KMS-11 (cell line): ENCODE data around the gene SMIM20.

Experiments used
- H2AFZ ChIP-seq: fragments of 200-600 bp; sonication (generic); 2 replicates; pipeline ENCODE4 v1.6.1; 2016; ENCODE audit warnings: antibody characterized with exemption, mixed run types, low read depth
- H3K27ac ChIP-seq: fragments of 200-600 bp; sonication (generic); 2 replicates; pipeline ENCODE4 v1.6.1; 2016; ENCODE audit warnings: mild to moderate bottlenecking, mixed run types
- H3K27me3 ChIP-seq: fragments of 200-600 bp; sonication (generic); 2 replicates; pipeline ENCODE4 v1.6.1; 2017; ENCODE audit warnings: mild to moderate bottlenecking, low read depth, mixed run types, moderate library complexity; ENCODE audit not compliant: insufficient read depth
- H3K36me3 ChIP-seq: fragments of 200-600 bp; sonication (generic); 2 replicates; pipeline ENCODE4 v1.6.1; 2017; ENCODE audit warnings: mild to moderate bottlenecking, mixed run types; ENCODE audit not compliant: insufficient read depth
- H3K4me1 ChIP-seq: fragments of 200-600 bp; sonication (generic); 2 replicates; pipeline ENCODE4 v1.6.1; 2016; ENCODE audit warnings: mild to moderate bottlenecking, low read depth, mixed run types; ENCODE audit not compliant: poor library complexity, severe bottlenecking
- H3K4me2 ChIP-seq: fragments of 200-600 bp; sonication (generic); 2 replicates; pipeline ENCODE4 v1.7.0; 2016; ENCODE audit warnings: mild to moderate bottlenecking, mixed run types
- H3K4me3 ChIP-seq: fragments of 200-600 bp; sonication (generic); IDR thresholded peaks from 2 replicates; pipeline ENCODE4 v1.6.1; 2017; ENCODE audit warnings: low read depth, low read length, mixed read lengths; ENCODE audit not compliant: insufficient read depth
- H3K79me2 ChIP-seq: fragments of 200-600 bp; sonication (generic); 2 replicates; pipeline ENCODE4 v1.6.1; 2016; ENCODE audit warnings: low read depth, mixed run types; ENCODE audit not compliant: insufficient read depth
- H3K9ac ChIP-seq: fragments of 200-600 bp; sonication (generic); 2 replicates; pipeline ENCODE4 v1.6.1; 2016; ENCODE audit warnings: mild to moderate bottlenecking, mixed run types
- H4K20me1 ChIP-seq: fragments of 200-600 bp; sonication (generic); 2 replicates; pipeline ENCODE4 v1.6.1; 2016; ENCODE audit warnings: mild to moderate bottlenecking, mixed run types; ENCODE audit not compliant: insufficient read depth
- TF ChIP-seq, protein P1 (sequence below): fragments of 200-600 bp; sonication (generic); conservative IDR thresholded peaks from 2 replicates; pipeline ENCODE4 v1.6.1; 2017; ENCODE audit warnings: low read depth, mild to moderate bottlenecking, antibody characterized with exemption, low read length, moderate library complexity, mixed read lengths

Gene SMIM20

DNA sequence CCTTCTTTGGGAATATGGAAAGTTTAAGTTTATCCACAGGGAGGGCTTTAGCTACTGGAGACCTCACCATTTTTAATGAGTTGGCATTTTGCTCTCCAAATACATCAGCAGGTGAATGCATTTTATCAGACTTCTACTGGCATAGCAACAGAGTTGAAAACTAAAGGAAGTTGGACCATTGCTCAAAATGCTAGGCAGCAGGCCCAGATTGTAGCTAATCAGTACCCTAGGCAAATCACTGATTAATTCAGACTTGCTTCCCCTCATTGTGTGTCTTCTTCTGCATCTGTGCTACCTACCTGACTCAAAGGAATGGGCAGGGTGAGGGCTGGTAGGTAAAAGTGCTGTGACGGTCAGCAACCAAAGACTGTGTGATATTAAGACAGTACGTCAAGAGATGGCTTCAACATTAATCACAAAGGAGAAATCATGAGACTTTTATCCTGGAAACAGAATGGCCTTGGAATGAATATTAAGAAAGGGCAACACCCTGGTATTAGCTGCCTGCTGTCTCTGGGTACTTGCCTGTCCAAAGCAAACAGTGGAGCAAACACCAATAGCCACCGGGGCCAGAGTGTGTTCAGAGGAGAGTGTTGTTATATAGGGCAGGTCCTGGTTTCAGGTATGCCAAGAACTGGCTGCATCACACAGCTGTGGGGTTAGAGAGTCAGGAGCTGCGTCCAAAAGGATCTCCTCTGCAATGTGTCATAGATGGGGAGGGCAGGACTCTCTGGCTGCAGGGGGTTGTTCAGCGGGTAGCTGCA, 17.1 kb upstream of the SMIM20 start:
- Histone ChIP-seq H3K4me3 (no peak overlapping the region), H3K36me3 (no peaks in the 10 kb centered on the region), H3K79me2 (no peaks in the 10 kb centered on the region), H3K4me2 (no peak overlapping the region), H2AFZ (no peak overlapping the region), H3K27ac (no peak overlapping the region), H4K20me1 (no peaks in the 10 kb centered on the region), H3K4me1 (no peaks in the 10 kb centered on the region), H3K27me3 (no peaks in the 10 kb centered on the region), H3K9ac (no peak overlapping the region)
- TF ChIP-seq, protein P1, sequence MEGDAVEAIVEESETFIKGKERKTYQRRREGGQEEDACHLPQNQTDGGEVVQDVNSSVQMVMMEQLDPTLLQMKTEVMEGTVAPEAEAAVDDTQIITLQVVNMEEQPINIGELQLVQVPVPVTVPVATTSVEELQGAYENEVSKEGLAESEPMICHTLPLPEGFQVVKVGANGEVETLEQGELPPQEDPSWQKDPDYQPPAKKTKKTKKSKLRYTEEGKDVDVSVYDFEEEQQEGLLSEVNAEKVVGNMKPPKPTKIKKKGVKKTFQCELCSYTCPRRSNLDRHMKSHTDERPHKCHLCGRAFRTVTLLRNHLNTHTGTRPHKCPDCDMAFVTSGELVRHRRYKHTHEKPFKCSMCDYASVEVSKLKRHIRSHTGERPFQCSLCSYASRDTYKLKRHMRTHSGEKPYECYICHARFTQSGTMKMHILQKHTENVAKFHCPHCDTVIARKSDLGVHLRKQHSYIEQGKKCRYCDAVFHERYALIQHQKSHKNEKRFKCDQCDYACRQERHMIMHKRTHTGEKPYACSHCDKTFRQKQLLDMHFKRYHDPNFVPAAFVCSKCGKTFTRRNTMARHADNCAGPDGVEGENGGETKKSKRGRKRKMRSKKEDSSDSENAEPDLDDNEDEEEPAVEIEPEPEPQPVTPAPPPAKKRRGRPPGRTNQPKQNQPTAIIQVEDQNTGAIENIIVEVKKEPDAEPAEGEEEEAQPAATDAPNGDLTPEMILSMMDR: no peak

DNA sequence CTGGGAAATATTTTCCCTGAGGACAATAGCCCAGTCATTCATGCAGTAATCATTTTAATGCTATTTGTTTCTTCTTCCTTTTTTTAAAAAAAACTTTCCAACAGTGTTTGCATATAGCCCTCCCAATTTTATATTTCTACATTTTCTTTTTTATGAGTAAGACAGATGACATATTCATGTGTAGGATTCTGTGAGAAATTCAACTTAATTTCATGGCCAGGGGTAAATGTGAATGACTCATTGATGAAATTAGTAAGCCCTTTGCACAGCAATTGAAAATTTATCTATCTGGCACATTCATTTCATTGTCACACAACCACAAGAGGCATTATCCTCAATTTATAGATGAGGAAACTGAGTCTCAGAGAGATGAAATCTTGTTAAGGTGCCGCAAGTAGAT, 13.7 kb upstream of the SMIM20 start:
- Histone ChIP-seq H3K27ac (no peak overlapping the region), H3K79me2 (no peaks in the 10 kb centered on the region), H4K20me1 (no peaks in the 10 kb centered on the region), H3K36me3 (no peaks in the 10 kb centered on the region), H3K4me1 (no peaks in the 10 kb centered on the region), H2AFZ (no peak overlapping the region), H3K9ac (no peak overlapping the region), H3K4me2 (no peak overlapping the region), H3K4me3 (no peak overlapping the region), H3K27me3 (no peaks in the 10 kb centered on the region)
- TF ChIP-seq, protein P1: no peak

DNA sequence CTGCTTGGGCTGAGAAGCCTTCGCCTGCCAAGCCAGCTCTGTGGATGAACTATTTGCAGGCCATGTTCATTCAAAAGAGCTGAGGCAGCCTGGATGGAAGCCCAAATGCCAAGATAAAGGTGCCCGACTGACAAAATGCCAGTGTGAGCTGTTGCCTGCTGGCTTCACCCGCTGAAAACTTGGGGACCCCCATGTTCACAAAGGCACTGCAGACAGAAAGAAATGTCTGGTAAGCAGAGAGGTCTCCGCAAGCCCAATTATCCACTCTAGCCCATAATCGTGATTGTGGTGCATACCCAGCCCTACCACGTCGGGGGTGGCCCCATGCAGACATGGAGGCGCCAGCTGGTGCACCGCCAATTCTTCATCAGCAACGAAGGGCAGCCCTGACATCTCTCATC, 13.0 kb upstream of the SMIM20 start:
- no peak overlapping the region for H3K4me3 ChIP-seq
- H3K27ac ChIP-seq: no peak overlapping the region
- no peaks in the 10 kb centered on the region for H3K36me3 ChIP-seq
- H3K4me1 ChIP-seq: no peaks in the 10 kb centered on the region
- no peak overlapping the region for H2AFZ ChIP-seq
- H3K79me2 ChIP-seq: no peaks in the 10 kb centered on the region
- H4K20me1 ChIP-seq: no peaks in the 10 kb centered on the region
- no peak overlapping the region for H3K9ac ChIP-seq
- no peaks in the 10 kb centered on the region for H3K27me3 ChIP-seq
- H3K4me2 ChIP-seq: no peak overlapping the region
- TF ChIP-seq, protein P1: no peak

DNA sequence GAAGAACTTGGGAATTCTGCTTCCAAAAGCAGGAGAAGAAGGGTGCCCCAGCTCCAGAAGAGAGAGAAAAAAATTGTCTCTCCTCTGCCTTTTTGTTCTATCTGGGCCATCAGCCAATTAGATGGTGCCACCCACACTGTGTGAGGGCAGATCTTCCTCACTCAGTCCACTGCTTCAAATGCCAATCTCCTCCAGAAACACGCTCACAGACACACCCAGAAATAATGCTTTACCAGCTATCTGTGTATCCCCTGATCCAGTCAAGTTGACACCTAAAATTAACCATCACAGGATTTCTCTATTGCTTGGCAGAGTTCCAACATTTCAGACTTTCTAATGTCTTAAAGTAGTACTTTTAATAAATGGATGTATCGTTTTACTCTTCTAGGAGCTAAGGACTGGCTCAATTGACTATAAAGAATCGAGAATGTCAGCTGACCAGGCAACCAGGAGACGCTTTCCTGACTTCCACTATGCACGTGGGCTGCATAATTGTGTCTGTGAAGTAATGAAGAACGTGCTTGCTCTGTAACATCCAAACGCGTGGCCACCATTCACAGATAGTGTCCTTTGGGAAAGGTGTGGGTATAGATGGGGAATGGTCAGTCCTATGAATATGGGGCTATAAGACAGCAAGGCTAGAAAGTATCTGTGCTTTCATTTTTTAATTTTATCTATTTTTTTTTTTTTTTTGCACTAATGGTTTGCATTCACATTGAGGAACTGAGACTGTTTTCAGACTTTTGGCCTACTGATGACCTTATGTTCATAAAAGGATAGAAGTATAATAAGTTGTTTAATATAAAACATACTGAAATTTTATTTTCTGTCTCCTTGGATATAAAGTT, 9.9 kb upstream of the SMIM20 start:
- Histone ChIP-seq H3K4me3 (no peak overlapping the region), H3K79me2 (no peaks in the 10 kb centered on the region), H3K4me2 (no peak overlapping the region), H3K27ac (no peak overlapping the region), H2AFZ (no peak overlapping the region), H4K20me1 (no peaks in the 10 kb centered on the region), H3K9ac (no peak overlapping the region), H3K27me3 (no peaks in the 10 kb centered on the region), H3K36me3 (no peaks in the 10 kb centered on the region), H3K4me1 (no peaks in the 10 kb centered on the region)
- TF ChIP-seq, protein P1: no peak
